ENCODE measurements around the gene ITGA3. TPM values are rescaled to one million over a fixed set of nuclear protein-coding genes. Genes with fewer than 3 reads are reported as not detected.

ITGA3 gene
- total and polyA plus RNA-seq, 2 experiments from 2014 or later: 28.5 to 32.8 TPM

DNA sequence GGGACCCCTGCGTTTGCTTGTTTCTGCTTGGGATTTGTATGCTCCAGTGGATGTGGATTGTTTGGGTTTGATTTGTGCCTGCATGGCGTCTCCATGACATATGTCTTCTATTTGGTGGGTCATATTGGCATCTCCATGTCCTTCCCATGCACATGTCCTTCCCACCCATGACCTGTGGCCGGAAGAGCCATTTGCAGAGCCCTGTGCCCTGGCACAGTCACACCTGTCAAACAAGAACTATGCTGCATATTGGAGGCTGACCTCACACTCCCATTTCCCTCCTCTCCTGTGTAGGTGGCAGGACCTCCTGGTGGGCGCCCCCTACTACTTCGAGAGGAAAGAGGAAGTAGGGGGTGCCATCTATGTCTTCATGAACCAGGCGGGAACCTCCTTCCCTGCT, 15.8 kb downstream of the ITGA3 start:
- no peaks in the 10 kb centered on the region for H3K36me3 ChIP-seq (replicated peaks; ENCODE audit: insufficient read depth, low read depth)
- no peak for DNase-seq (ENCODE audit: low spot score)
- no peak for TF ChIP-seq EZH2 (IDR thresholded peaks at IDR 0.05; ENCODE audit: borderline replicate concordance)
- TF ChIP-seq, protein P1, sequence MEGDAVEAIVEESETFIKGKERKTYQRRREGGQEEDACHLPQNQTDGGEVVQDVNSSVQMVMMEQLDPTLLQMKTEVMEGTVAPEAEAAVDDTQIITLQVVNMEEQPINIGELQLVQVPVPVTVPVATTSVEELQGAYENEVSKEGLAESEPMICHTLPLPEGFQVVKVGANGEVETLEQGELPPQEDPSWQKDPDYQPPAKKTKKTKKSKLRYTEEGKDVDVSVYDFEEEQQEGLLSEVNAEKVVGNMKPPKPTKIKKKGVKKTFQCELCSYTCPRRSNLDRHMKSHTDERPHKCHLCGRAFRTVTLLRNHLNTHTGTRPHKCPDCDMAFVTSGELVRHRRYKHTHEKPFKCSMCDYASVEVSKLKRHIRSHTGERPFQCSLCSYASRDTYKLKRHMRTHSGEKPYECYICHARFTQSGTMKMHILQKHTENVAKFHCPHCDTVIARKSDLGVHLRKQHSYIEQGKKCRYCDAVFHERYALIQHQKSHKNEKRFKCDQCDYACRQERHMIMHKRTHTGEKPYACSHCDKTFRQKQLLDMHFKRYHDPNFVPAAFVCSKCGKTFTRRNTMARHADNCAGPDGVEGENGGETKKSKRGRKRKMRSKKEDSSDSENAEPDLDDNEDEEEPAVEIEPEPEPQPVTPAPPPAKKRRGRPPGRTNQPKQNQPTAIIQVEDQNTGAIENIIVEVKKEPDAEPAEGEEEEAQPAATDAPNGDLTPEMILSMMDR (IDR thresholded peaks at IDR 0.05; ENCODE audit: poor library complexity): no peak

DNA sequence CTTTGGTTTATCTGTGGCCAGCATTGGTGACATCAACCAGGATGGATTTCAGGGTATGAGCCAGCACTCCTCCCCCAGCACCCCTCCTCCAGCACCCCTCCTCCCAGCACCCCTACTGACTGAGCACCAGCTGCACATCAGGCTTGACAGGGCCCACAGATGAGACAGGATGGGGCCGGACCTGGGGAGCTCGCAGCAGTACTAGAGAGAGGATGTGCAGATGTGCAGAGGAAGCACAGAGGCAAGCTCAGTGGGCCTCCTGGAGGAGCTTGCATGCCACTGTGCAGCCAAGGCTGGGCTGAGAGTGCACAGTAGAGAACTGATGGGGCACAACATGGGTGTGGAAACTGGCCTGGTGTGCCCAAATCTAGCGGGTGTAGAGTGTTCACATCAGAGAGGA, 16.2 kb downstream of the ITGA3 start:
- no peak for DNase-seq (ENCODE audit: low spot score)
- Histone ChIP-seq H3K9me3 (ENCODE audit: low read depth) (no peaks in the 10 kb centered on the region), H4K20me1 (ENCODE audit: insufficient read depth, poor library complexity, severe bottlenecking) (no peaks in the 10 kb centered on the region), H2AFZ (no peak overlapping the region), H3K36me3 (replicated peaks; ENCODE audit: insufficient read depth, low read depth) (no peaks in the 10 kb centered on the region), H3K4me1 (ENCODE audit: insufficient read depth) (no peaks in the 10 kb centered on the region), H3K27ac (no peak overlapping the region), H3K27me3 (no peaks in the 10 kb centered on the region), H3K4me2 (no peak overlapping the region), H3K4me3 (no peak overlapping the region), H3K9me2 (replicated peaks; ENCODE audit: insufficient read depth) (no peaks in the 10 kb centered on the region), H3K79me2 (no peaks in the 10 kb centered on the region)
- TF ChIP-seq, protein P1 (IDR thresholded peaks at IDR 0.05; ENCODE audit: poor library complexity): no peak
- TF ChIP-seq EZH2phosphoT487 (IDR thresholded peaks at IDR 0.05; ENCODE audit: low read depth, severe bottlenecking, unreplicated experiment) (no peak), EZH2 (IDR thresholded peaks at IDR 0.05; ENCODE audit: borderline replicate concordance) (no peak)
- 84% methylated on average over 3 of the region's 3 CpGs for WGBS (ENCODE audit: low lambda C conversion rate, missing lambda C conversion rate)

More for the DNA sequence above, 15.8 kb downstream of the ITGA3 start:
- Histone ChIP-seq H3K4me1 (ENCODE audit: insufficient read depth) (no peaks in the 10 kb centered on the region), H3K9me3 (ENCODE audit: low read depth) (no peaks in the 10 kb centered on the region), H3K79me2 (no peaks in the 10 kb centered on the region), H4K20me1 (ENCODE audit: insufficient read depth, poor library complexity, severe bottlenecking) (no peaks in the 10 kb centered on the region), H2AFZ (no peak overlapping the region), H3K4me2 (no peak overlapping the region), H3K4me3 (no peak overlapping the region), H3K9me2 (replicated peaks; ENCODE audit: insufficient read depth) (no peaks in the 10 kb centered on the region), H3K27ac (no peak overlapping the region), H3K27me3 (no peaks in the 10 kb centered on the region)
- WGBS (ENCODE audit: low lambda C conversion rate, missing lambda C conversion rate): 93% methylated on average over 6 of the region's 6 CpGs

DNA sequence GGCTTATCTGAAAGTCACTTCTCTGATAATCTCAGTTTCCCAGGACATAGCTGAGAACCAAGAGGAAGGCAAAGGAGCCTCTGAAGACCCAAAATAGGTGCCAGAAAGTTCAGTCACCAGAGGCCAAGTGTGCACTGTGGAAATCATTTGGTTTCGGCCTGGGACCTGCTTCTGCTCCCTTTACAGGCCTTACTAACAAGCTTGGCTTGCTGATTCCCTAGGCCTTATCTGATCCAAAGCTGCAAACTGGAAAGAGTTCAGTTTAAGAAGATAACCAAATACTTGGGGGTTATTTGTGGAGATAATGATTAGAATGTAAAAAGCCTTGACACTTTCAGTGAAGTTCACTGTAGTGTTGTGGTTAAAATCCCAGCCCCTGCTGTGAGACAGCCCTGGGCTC, 17.0 kb downstream of the ITGA3 start:
- Histone ChIP-seq H3K4me1 (ENCODE audit: insufficient read depth) (no peaks in the 10 kb centered on the region), H3K27me3 (no peaks in the 10 kb centered on the region), H2AFZ (no peak overlapping the region), H3K79me2 (no peaks in the 10 kb centered on the region), H3K4me3 (no peak overlapping the region), H3K9me2 (replicated peaks; ENCODE audit: insufficient read depth) (no peaks in the 10 kb centered on the region), H3K4me2 (no peak overlapping the region), H3K36me3 (replicated peaks; ENCODE audit: insufficient read depth, low read depth) (no peaks in the 10 kb centered on the region), H4K20me1 (ENCODE audit: insufficient read depth, poor library complexity, severe bottlenecking) (no peaks in the 10 kb centered on the region), H3K27ac (no peak overlapping the region), H3K9me3 (ENCODE audit: low read depth) (no peaks in the 10 kb centered on the region)
- DNase-seq (ENCODE audit: low spot score): no peak
- no peak for TF ChIP-seq EZH2phosphoT487 (IDR thresholded peaks at IDR 0.05; ENCODE audit: low read depth, severe bottlenecking, unreplicated experiment)
- TF ChIP-seq, protein P1 (IDR thresholded peaks at IDR 0.05; ENCODE audit: poor library complexity): no peak
- no peak for TF ChIP-seq EZH2 (IDR thresholded peaks at IDR 0.05; ENCODE audit: borderline replicate concordance)
- WGBS (ENCODE audit: low lambda C conversion rate, missing lambda C conversion rate): 76% methylated on average over 1 of the region's 1 CpG

DNA sequence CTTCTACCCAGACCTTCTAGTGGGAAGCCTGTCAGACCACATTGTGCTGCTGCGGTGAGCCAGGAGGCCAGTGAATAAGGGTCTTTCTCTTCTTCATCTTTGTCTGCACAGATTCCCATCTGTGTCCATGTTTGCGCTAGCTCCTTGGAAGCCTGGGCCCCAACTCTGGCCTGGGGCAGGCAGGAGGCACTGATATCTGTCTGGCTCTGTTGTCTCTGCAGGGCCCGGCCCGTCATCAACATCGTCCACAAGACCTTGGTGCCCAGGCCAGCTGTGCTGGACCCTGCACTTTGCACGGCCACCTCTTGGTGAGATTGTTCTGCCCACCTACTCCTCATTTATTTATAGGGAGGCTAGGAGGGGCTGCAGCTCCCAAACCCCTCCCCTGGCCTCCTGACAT, 18.3 kb downstream of the ITGA3 start:
- no peaks in the 10 kb centered on the region for H3K9me2 ChIP-seq (replicated peaks; ENCODE audit: insufficient read depth)
- H3K9me3 ChIP-seq (ENCODE audit: low read depth): no peaks in the 10 kb centered on the region
- no peaks in the 10 kb centered on the region for H3K79me2 ChIP-seq
- TF ChIP-seq EZH2 (IDR thresholded peaks at IDR 0.05; ENCODE audit: borderline replicate concordance): no peak
- TF ChIP-seq, protein P1 (IDR thresholded peaks at IDR 0.05; ENCODE audit: poor library complexity): no peak
- H3K4me2 ChIP-seq: no peak overlapping the region
- no peak for DNase-seq (ENCODE audit: low spot score)
- no peak overlapping the region for H3K27ac ChIP-seq
- H3K4me1 ChIP-seq (ENCODE audit: insufficient read depth): no peaks in the 10 kb centered on the region
- H3K4me3 ChIP-seq: no peak overlapping the region
- WGBS (ENCODE audit: low lambda C conversion rate, missing lambda C conversion rate): 88% methylated on average over 6 of the region's 6 CpGs
- H4K20me1 ChIP-seq (ENCODE audit: insufficient read depth, poor library complexity, severe bottlenecking): no peaks in the 10 kb centered on the region
- no peaks in the 10 kb centered on the region for H3K27me3 ChIP-seq
- no peak overlapping the region for H2AFZ ChIP-seq
- no peaks in the 10 kb centered on the region for H3K36me3 ChIP-seq (replicated peaks; ENCODE audit: insufficient read depth, low read depth)

All from hepatocyte (in vitro differentiated cells).